ENCODE data around the gene TXNDC11. TPM values are rescaled to one million over a fixed set of nuclear protein-coding genes. Genes with fewer than 3 reads are reported as not detected.

The TXNDC11 gene
- total RNA-seq, 1 experiment from 2014 or later: 49.3 TPM

DNA sequence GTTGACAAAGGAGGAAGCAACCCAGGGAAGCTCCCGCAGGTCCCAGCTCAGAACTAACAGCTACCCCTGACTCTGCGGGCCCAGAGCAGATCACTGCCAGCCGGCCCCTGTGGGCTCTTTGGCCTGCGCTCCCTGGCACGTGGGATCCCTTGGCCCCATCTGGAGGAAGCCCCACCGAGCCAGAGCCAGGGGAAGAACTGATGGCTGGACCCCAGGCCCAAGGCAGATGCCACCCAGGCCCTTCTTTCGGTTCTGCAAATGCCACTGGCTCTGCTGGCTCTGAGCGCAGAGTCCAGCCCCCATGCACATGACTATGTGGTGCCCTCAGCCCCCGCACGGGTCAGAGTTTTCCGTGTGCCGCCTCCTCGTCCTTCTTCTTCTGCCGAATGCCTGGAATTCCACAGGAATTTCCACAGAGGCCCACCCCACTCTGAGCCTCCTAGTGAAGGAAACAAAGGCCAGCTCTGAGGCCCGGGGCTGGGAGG lies 110.2 kb downstream of the TXNDC11 start:
- no peak for DNase-seq (ENCODE audit: low spot score)

DNA sequence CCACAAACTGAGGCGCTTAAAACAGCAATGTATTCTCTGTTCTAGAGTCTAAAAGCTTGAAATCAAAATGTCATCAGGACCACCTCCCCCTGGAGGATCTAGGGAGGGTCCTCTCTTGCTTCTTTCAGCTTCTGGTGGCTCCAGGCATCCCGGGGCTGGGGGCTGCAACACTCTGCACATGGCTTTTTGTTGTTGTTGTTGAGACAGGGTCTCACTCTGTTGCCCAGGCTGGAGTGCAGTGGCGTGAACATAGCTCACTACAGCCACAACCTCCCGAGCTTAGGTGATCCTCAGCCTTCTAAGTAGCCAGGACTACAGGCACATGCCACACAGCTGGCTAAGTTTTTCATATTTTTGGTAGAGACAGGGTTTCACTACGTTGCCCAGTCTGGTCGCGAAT lies 111.4 kb downstream of the TXNDC11 start:
- DNase-seq (ENCODE audit: low spot score): no peak

DNA sequence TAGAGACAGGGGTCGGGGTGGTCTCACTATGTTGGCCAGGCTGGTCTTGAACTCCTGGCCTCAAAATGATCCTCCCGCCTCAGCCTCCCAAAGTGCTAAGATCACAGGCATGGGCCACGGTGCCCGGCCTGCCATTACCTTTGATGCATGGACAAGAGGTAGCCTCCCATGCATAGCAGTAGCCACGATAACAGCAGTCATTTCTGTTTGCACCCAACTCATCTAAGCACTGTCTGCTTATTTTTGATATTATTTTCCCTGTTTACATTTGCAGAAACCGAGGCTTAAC lies 111.9 kb downstream of the TXNDC11 start:
- DNase-seq (ENCODE audit: low spot score): no peak

DNA sequence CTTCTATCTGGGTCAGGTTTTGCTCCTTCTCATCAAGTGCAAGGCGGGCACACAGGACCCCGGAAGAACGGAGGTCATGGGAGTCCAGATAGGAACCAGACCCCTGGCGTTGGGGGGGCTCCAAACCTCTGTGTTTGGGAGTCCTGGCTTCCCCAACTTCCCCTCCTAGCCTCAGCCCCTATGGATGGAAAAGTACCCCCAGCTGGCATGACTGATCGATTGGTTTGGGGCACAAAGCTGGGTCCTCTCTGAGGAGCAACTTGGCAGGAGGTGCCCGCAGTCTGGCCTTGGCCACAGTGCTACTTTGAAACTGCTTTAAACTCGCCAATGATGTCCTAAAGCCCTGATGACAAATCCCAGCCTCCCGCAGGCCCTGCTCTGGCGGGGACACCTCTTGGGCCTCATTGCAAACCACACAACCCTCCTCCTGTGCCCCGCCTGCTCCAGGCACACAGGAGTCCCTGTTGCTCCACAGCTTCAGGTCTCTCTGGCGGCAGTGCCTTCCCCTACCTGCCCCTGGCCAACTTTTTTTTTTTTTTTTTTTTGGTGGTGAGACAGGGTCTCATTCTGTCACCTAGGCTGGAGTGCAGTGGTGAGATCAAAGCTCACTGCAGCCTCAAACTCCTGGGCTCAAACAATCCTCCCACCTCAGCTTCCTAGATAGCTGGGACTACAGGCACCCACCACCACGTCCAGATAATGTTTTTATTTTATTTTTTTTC lies 112.5 kb downstream of the TXNDC11 start:
- no peak for DNase-seq (ENCODE audit: low spot score)

Small RNA genes lying within 50 kb of the gene (small RNA-seq; reads per million reads assigned to genes)
- not detected for gene RF00017

Other genes with a start within 250 kb of the TXNDC11 start
- 116 and 128 TPM in 2 replicates for gene LITAF, start 155.9 kb downstream of the TXNDC11 start, total RNA-seq (2014; rRNA removed; shearing (Covaris generic))
- gene SNN, start 74.4 kb downstream of the TXNDC11 start, total RNA-seq (2014; rRNA removed; shearing (Covaris generic)): 13.3 and 13.4 TPM in 2 replicates
- gene ZC3H7A, start 54.4 kb upstream of the TXNDC11 start, total RNA-seq (2014; rRNA removed; shearing (Covaris generic)): 11.4 and 14.2 TPM in 2 replicates
- 44.6 and 47.1 TPM in 2 replicates for gene RSL1D1, start 108.7 kb upstream of the TXNDC11 start, total RNA-seq (2014; rRNA removed; shearing (Covaris generic))
- gene GSPT1, start 173.1 kb upstream of the TXNDC11 start, total RNA-seq (2014; rRNA removed; shearing (Covaris generic)): 59.4 and 65.6 TPM in 2 replicates
- 0.60 and 1.1 TPM in 2 replicates for gene NPIPB2, start 199.2 kb upstream of the TXNDC11 start, total RNA-seq (2014; rRNA removed; shearing (Covaris generic))
- gene TNFRSF17, start 222.4 kb upstream of the TXNDC11 start, total RNA-seq (2014; rRNA removed; shearing (Covaris generic)): not detected in 2 replicates
- 4.9 and 7.9 TPM in 2 replicates for gene SNX29, start 233.9 kb upstream of the TXNDC11 start, total RNA-seq (2014; rRNA removed; shearing (Covaris generic))